H1 (cell line): ENCODE measurements around the gene UBALD1. TPM values are rescaled to one million over a fixed set of nuclear protein-coding genes. Genes with fewer than 3 reads are reported as not detected.

Source experiments
- BACH1 ChIP-seq: IDR thresholded peaks from 2 replicates; pipeline ENCODE4 v1.6.1; 2012; ENCODE audit warnings: low read length, improper control_type of control experiment
- KDM4A ChIP-seq: IDR thresholded peaks from one replicate; pipeline ENCODE4 v1.7.1; 2012; ENCODE audit warnings: low read depth, mild to moderate bottlenecking, moderate library complexity, low read length, inconsistent platforms; ENCODE audit not compliant: severe bottlenecking
- NANOG ChIP-seq: IDR thresholded peaks from 2 replicates; pipeline ENCODE4 v1.6.1; 2011; ENCODE audit warnings: low read length, low read depth, mild to moderate bottlenecking, inconsistent platforms; ENCODE audit not compliant: insufficient read depth, poor library complexity, severe bottlenecking
- RXRA ChIP-seq: IDR thresholded peaks from 2 replicates; pipeline ENCODE4 v1.6.1; 2011; ENCODE audit warnings: low read depth, mild to moderate bottlenecking, low read length, moderate library complexity; ENCODE audit not compliant: insufficient read depth
- SAP30 ChIP-seq: fragments of 300-600 bp; sonication (generic); IDR thresholded peaks from 2 replicates; pipeline ENCODE4 v1.7.1; 2012; ENCODE audit warnings: low read length, moderate library complexity, mild to moderate bottlenecking, inconsistent platforms; ENCODE audit not compliant: insufficient read depth, insufficient replicate concordance
- TBP ChIP-seq: IDR thresholded peaks from 2 replicates; pipeline ENCODE4 v1.6.1; 2011; ENCODE audit warnings: low read depth, low read length, improper control_type of control experiment
- polyA plus RNA-seq, 7 experiments: library from polyadenylated mRNA; depleted of rRNA in 3 of 7; stranded (reverse) in 5 of 7; unstranded in 2 of 7; fragments of >200 nt in 5 of 7; fragments of 200-250 nt in 2 of 7; gene quantifications; 1 replicate in 5 of 7; 2 replicates in 1 of 7; 4 replicates in 1 of 7; pipeline versions ENCODE4 v1.2.1 to v1.2.3, GENCODE V29; 2011 to 2013; ENCODE audit warnings: missing spikeins in 2 of 7, mixed read lengths in 2 of 7
- total RNA-seq: library from RNA; stranded (reverse); fragmentation: NEBNext Ultra II Directional; extraction: Animal tissue kit (Norgen Biotek cat#: 25700); gene quantifications from 2 replicates; pipeline ENCODE4 v1.2.1, GENCODE V29; 2021
- TF ChIP-seq, protein P1 (sequence below): fragments of 300-600 bp; sonication (generic); IDR thresholded peaks from 2 replicates; pipeline ENCODE4 v1.7.1; 2012; ENCODE audit warnings: low read length, moderate library complexity, mild to moderate bottlenecking, inconsistent platforms; ENCODE audit not compliant: insufficient replicate concordance

UBALD1 gene
- total and polyA plus RNA-seq, 2 of the 8 experiments (the other 6 are each of a cell fraction or from before 2014, with no cell fraction given), result 28.6 to 62.0 TPM

DNA sequence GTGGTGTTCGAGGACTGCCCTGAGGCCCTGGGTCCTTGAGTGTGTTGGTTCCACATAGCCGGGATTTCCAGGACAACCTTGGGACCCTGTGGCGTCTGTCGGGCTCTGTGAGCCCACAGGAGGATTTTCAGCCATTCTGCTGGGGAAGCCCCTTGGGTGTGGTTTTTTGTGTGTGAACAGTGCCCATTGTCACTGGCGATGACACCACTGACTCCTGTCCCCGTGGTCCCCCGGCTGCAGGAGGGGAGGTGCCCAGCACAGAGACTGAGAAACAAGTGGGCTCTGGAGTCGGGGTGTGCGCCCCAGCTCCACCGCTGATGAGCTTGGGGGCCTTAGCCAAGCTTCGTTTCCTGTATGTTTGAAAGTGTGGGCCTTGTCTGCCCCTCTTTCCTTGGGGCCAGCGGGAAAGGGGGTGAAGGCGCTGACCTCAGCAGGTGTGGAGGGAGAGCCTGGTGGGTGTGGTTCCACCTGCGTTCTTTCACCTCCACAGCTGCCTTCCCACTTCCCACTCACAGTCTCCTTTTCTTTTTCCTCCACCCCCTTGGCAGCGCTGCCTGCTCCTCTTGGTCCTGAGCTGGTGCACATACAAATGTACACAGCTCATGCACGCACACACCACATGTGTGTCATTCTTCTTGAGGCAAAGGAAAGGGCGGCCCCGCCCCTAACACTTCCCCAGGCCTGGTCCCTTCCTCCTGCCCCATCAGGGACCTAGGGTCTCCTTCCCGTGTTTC is 26.1 kb upstream of the UBALD1 start (continued):
- TF ChIP-seq, protein P1, sequence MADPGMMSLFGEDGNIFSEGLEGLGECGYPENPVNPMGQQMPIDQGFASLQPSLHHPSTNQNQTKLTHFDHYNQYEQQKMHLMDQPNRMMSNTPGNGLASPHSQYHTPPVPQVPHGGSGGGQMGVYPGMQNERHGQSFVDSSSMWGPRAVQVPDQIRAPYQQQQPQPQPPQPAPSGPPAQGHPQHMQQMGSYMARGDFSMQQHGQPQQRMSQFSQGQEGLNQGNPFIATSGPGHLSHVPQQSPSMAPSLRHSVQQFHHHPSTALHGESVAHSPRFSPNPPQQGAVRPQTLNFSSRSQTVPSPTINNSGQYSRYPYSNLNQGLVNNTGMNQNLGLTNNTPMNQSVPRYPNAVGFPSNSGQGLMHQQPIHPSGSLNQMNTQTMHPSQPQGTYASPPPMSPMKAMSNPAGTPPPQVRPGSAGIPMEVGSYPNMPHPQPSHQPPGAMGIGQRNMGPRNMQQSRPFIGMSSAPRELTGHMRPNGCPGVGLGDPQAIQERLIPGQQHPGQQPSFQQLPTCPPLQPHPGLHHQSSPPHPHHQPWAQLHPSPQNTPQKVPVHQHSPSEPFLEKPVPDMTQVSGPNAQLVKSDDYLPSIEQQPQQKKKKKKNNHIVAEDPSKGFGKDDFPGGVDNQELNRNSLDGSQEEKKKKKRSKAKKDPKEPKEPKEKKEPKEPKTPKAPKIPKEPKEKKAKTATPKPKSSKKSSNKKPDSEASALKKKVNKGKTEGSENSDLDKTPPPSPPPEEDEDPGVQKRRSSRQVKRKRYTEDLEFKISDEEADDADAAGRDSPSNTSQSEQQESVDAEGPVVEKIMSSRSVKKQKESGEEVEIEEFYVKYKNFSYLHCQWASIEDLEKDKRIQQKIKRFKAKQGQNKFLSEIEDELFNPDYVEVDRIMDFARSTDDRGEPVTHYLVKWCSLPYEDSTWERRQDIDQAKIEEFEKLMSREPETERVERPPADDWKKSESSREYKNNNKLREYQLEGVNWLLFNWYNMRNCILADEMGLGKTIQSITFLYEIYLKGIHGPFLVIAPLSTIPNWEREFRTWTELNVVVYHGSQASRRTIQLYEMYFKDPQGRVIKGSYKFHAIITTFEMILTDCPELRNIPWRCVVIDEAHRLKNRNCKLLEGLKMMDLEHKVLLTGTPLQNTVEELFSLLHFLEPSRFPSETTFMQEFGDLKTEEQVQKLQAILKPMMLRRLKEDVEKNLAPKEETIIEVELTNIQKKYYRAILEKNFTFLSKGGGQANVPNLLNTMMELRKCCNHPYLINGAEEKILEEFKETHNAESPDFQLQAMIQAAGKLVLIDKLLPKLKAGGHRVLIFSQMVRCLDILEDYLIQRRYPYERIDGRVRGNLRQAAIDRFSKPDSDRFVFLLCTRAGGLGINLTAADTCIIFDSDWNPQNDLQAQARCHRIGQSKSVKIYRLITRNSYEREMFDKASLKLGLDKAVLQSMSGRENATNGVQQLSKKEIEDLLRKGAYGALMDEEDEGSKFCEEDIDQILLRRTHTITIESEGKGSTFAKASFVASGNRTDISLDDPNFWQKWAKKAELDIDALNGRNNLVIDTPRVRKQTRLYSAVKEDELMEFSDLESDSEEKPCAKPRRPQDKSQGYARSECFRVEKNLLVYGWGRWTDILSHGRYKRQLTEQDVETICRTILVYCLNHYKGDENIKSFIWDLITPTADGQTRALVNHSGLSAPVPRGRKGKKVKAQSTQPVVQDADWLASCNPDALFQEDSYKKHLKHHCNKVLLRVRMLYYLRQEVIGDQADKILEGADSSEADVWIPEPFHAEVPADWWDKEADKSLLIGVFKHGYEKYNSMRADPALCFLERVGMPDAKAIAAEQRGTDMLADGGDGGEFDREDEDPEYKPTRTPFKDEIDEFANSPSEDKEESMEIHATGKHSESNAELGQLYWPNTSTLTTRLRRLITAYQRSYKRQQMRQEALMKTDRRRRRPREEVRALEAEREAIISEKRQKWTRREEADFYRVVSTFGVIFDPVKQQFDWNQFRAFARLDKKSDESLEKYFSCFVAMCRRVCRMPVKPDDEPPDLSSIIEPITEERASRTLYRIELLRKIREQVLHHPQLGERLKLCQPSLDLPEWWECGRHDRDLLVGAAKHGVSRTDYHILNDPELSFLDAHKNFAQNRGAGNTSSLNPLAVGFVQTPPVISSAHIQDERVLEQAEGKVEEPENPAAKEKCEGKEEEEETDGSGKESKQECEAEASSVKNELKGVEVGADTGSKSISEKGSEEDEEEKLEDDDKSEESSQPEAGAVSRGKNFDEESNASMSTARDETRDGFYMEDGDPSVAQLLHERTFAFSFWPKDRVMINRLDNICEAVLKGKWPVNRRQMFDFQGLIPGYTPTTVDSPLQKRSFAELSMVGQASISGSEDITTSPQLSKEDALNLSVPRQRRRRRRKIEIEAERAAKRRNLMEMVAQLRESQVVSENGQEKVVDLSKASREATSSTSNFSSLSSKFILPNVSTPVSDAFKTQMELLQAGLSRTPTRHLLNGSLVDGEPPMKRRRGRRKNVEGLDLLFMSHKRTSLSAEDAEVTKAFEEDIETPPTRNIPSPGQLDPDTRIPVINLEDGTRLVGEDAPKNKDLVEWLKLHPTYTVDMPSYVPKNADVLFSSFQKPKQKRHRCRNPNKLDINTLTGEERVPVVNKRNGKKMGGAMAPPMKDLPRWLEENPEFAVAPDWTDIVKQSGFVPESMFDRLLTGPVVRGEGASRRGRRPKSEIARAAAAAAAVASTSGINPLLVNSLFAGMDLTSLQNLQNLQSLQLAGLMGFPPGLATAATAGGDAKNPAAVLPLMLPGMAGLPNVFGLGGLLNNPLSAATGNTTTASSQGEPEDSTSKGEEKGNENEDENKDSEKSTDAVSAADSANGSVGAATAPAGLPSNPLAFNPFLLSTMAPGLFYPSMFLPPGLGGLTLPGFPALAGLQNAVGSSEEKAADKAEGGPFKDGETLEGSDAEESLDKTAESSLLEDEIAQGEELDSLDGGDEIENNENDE, result no peak
- TF ChIP-seq KDM4A (no peak), BACH1 (no peak), RXRA (no peak), NANOG (no peak), TBP (no peak), SAP30 (no peak)
- TF ChIP-seq, all 59 proteins: peak for 0
